H1 (cell line): ENCODE measurements around the gene METTL2A. TPM values are rescaled to one million over a fixed set of nuclear protein-coding genes. Genes with fewer than 3 reads are reported as not detected.

Experiments
- BRCA1 ChIP-seq: IDR thresholded peaks from 2 replicates; pipeline ENCODE4 v1.6.1; 2012; ENCODE audit warnings: low read depth, low read length, improper control_type of control experiment
- CEBPB ChIP-seq: IDR thresholded peaks from 2 replicates; pipeline ENCODE4 v1.6.1; 2012; ENCODE audit warnings: low read depth, low read length
- POLR2A ChIP-seq, 2 experiments: IDR thresholded peaks; 1 replicate in 1 of 2; 2 replicates in 1 of 2; pipeline ENCODE4 v1.6.1; 2011; ENCODE audit warnings: low read depth in 2 of 2, low read length in 2 of 2, mild to moderate bottlenecking in 2 of 2; ENCODE audit errors: control extremely low read depth in 1 of 2
- RBBP5 ChIP-seq: IDR thresholded peaks from 2 replicates; pipeline ENCODE4 v1.7.1; 2012; ENCODE audit warnings: low read depth, mild to moderate bottlenecking, inconsistent platforms, low read length, moderate library complexity, borderline replicate concordance
- SRF ChIP-seq: IDR thresholded peaks from 2 replicates; pipeline ENCODE4 v1.6.1; 2011; ENCODE audit warnings: mild to moderate bottlenecking, low read depth, low read length, moderate library complexity
- TAF1 ChIP-seq: IDR thresholded peaks from 2 replicates; pipeline ENCODE4 v1.6.1; 2011; ENCODE audit warnings: mild to moderate bottlenecking, low read depth, low read length
- TEAD4 ChIP-seq: IDR thresholded peaks from 2 replicates; pipeline ENCODE4 v1.6.1; 2012; ENCODE audit warnings: low read depth, low read length, inconsistent platforms, mixed read lengths
- polyA plus RNA-seq, 7 experiments: library from polyadenylated mRNA; depleted of rRNA in 3 of 7; stranded (reverse) in 5 of 7; unstranded in 2 of 7; fragments of >200 nt in 5 of 7; fragments of 200-250 nt in 2 of 7; gene quantifications; 1 replicate in 5 of 7; 2 replicates in 1 of 7; 4 replicates in 1 of 7; pipeline versions ENCODE4 v1.2.1 to v1.2.3, GENCODE V29; 2011 to 2013; ENCODE audit warnings: missing spikeins in 2 of 7, mixed read lengths in 2 of 7
- total RNA-seq: library from RNA; stranded (reverse); fragmentation: NEBNext Ultra II Directional; extraction: Animal tissue kit (Norgen Biotek cat#: 25700); gene quantifications from 2 replicates; pipeline ENCODE4 v1.2.1, GENCODE V29; 2021

The METTL2A gene
- total and polyA plus RNA-seq, 2 of the 8 experiments (the other 6 are each of a cell fraction or from before 2014, with no cell fraction given) = 16.2 to 40.5 TPM

GRCh38 chr17:62392908-62393307 lies 30.8 kb upstream of the METTL2A start (continued):
- TF ChIP-seq TEAD4 (no peak), CEBPB (no peak), SRF (no peak), BRCA1 (no peak), POLR2A (IDR thresholded peaks at IDR 0.05; ENCODE audit: control extremely low read depth in 1 of 2, low read depth in 2 of 2, low read length in 2 of 2) (no peak), TAF1 (no peak), RBBP5 (no peak)
